Smooth muscle cell (in vitro differentiated cells): Measurements from ENCODE around the gene LRRC46. TPM values are rescaled to one million over a fixed set of nuclear protein-coding genes. Genes with fewer than 3 reads are reported as not detected.

ENCODE experiments used
- DNase-seq: peaks from one replicate; lab custom pipeline; 2025; ENCODE audit not compliant: unreplicated experiment; lab: John Stamatoyannopoulos, UW
- H2AFZ ChIP-seq: fragments of 200-600 bp; sonication (generic); 2 replicates; pipeline ENCODE4 v1.6.0; 2016; ENCODE audit warnings: antibody characterized with exemption, low read depth, mild to moderate bottlenecking
- H3F3A ChIP-seq: fragments of 200-600 bp; sonication (generic); 2 replicates; pipeline ENCODE4 v1.6.0; 2017; ENCODE audit warnings: antibody characterized with exemption, low read depth
- H3K27ac ChIP-seq: fragments of 200-600 bp; sonication (generic); 2 replicates; pipeline ENCODE4 v1.5.1; 2016; ENCODE audit warnings: low read depth, mild to moderate bottlenecking
- H3K27me3 ChIP-seq: fragments of 200-600 bp; sonication (generic); 2 replicates; pipeline ENCODE4 v1.6.1; 2016; ENCODE audit warnings: low read depth, mild to moderate bottlenecking
- H3K36me3 ChIP-seq: fragments of 200-600 bp; sonication (generic); 2 replicates; pipeline ENCODE4 v1.5.1; 2016; ENCODE audit warnings: low read depth
- H3K4me1 ChIP-seq: fragments of 200-600 bp; sonication (generic); 2 replicates; pipeline ENCODE4 v1.5.1; 2016; ENCODE audit warnings: low read depth
- H3K4me2 ChIP-seq: fragments of 200-600 bp; sonication (generic); 2 replicates; pipeline ENCODE4 v1.6.0; 2016; ENCODE audit warnings: mild to moderate bottlenecking
- H3K4me3 ChIP-seq: fragments of 200-600 bp; sonication (generic); 2 replicates; pipeline ENCODE4 v1.5.1; 2016; ENCODE audit warnings: mild to moderate bottlenecking
- H3K79me2 ChIP-seq: fragments of 200-600 bp; sonication (generic); 2 replicates; pipeline ENCODE4 v1.6.0; 2016; ENCODE audit warnings: low read depth, mild to moderate bottlenecking
- H3K9ac ChIP-seq: fragments of 200-600 bp; sonication (generic); 2 replicates; pipeline ENCODE4 v1.6.0; 2016; ENCODE audit warnings: low read depth
- H3K9me3 ChIP-seq: fragments of 200-600 bp; sonication (generic); replicated peaks from 2 replicates; pipeline ENCODE4 v1.5.1; 2016; ENCODE audit warnings: low read depth
- H4K20me1 ChIP-seq: fragments of 200-600 bp; sonication (generic); 2 replicates; pipeline ENCODE4 v1.6.0; 2016; ENCODE audit warnings: low read depth
- WGBS: methylation state at CpG from one replicate; pipeline ENCODE4 v1.1.7; 2016; ENCODE audit warnings: low lambda C conversion rate; 5-methylcytosine and 5-hydroxymethylcytosine counted together
- polyA plus RNA-seq: library from polyadenylated mRNA; unstranded; fragments of >200 nt; fragmentation: Nextera tagmentation; extraction: Ambion mirVana; gene quantifications from 2 replicates; pipeline ENCODE4 v1.2.1, GENCODE V29; 2016
- total RNA-seq: library from RNA; depleted of rRNA; stranded (reverse); fragments of >200 nt; gene quantifications from 2 replicates; pipeline ENCODE4 v1.2.3, GENCODE V29; 2014
- TF ChIP-seq, protein P1 (sequence below): fragments of 200-600 bp; sonication (generic); IDR thresholded peaks from 2 replicates; pipeline ENCODE4 v1.5.1; 2017; ENCODE audit warnings: borderline replicate concordance, mild to moderate bottlenecking, antibody characterized with exemption; ENCODE audit not compliant: insufficient read depth, poor library complexity, severe bottlenecking

Gene LRRC46
- total and polyA plus RNA-seq, 2 experiments from 2014 or later: 0.26 TPM; not detected in 1

DNA sequence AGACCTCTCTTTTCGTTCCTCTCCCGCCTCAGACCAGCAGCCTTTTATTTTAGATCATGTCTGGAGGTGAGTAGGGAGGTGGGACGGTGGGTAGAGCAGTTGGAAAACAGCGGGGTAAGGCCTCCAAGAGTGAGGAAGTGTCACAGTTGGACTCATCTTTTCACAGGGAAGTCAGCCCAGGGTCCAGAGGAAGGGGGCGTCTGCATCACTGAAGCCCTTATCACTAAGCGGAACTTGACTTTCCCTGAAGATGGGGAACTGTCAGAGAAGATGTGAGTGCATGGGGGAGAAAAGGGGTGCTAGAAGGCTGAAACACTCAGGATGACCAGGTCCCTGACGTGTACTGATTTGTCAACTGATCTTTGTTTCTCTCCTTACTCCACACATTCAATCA lies 461 bp downstream of the LRRC46 start:
- H2AFZ ChIP-seq: no peak overlapping the region
- peak overlapping the region; percentile 9 for H3K9ac ChIP-seq

DNA sequence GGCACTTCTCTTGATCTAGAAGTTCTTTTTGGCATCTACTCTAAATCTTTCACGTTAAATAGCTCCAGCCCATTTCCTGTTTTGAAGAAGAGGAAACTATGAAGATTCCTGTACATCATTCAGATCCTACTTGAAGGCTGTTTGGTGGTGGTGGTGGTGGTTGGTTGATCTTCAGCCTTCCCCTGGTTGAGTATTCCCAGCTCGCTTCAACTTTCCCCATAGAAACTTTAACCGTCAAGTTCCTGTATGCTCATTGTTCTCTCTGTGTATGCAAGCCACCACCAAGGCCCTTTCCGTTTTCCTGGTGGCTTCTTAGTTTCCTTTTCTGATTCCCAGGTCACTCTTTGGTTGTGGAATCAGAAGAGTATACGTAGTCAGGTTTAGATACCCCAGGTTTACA lies 3.3 kb downstream of the LRRC46 start:
- no peak overlapping the region for H3K4me2 ChIP-seq
- H3K79me2 ChIP-seq: peaks cover 16% of the 10 kb centered on the region
- H3K4me3 ChIP-seq: no peak overlapping the region
- no peak overlapping the region for H2AFZ ChIP-seq
- 90% methylated on average over 5 of the region's 5 CpGs for WGBS
- no peaks in the 10 kb centered on the region for H3K9me3 ChIP-seq
- no peaks in the 10 kb centered on the region for H3F3A ChIP-seq
- H3K27me3 ChIP-seq: no peaks in the 10 kb centered on the region
- H4K20me1 ChIP-seq: no peaks in the 10 kb centered on the region
- no peak overlapping the region for H3K27ac ChIP-seq
- no peak for DNase-seq
- H3K9ac ChIP-seq: no peak overlapping the region
- H3K36me3 ChIP-seq: no peaks in the 10 kb centered on the region
- H3K4me1 ChIP-seq: peaks cover 6% of the 10 kb centered on the region
- TF ChIP-seq, protein P1, sequence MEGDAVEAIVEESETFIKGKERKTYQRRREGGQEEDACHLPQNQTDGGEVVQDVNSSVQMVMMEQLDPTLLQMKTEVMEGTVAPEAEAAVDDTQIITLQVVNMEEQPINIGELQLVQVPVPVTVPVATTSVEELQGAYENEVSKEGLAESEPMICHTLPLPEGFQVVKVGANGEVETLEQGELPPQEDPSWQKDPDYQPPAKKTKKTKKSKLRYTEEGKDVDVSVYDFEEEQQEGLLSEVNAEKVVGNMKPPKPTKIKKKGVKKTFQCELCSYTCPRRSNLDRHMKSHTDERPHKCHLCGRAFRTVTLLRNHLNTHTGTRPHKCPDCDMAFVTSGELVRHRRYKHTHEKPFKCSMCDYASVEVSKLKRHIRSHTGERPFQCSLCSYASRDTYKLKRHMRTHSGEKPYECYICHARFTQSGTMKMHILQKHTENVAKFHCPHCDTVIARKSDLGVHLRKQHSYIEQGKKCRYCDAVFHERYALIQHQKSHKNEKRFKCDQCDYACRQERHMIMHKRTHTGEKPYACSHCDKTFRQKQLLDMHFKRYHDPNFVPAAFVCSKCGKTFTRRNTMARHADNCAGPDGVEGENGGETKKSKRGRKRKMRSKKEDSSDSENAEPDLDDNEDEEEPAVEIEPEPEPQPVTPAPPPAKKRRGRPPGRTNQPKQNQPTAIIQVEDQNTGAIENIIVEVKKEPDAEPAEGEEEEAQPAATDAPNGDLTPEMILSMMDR: no peak

More for the DNA sequence above, 461 bp downstream of the LRRC46 start:
- H3K4me1 ChIP-seq: peaks cover 5% of the 10 kb centered on the region
- DNase-seq: no peak
- peak overlapping the region; percentile 88 for H3K4me2 ChIP-seq
- TF ChIP-seq, protein P1: no peak
- H3K4me3 ChIP-seq: peak overlapping the region; percentile 74
- no peaks in the 10 kb centered on the region for H3K36me3 ChIP-seq
- H4K20me1 ChIP-seq: no peaks in the 10 kb centered on the region
- no peaks in the 10 kb centered on the region for H3K9me3 ChIP-seq
- 23% methylated on average over 7 of the region's 7 CpGs for WGBS
- H3K79me2 ChIP-seq: peaks cover 25% of the 10 kb centered on the region
- H3K27me3 ChIP-seq: no peaks in the 10 kb centered on the region
- no peaks in the 10 kb centered on the region for H3F3A ChIP-seq
- H3K27ac ChIP-seq: peak overlapping the region; percentile 20

DNA sequence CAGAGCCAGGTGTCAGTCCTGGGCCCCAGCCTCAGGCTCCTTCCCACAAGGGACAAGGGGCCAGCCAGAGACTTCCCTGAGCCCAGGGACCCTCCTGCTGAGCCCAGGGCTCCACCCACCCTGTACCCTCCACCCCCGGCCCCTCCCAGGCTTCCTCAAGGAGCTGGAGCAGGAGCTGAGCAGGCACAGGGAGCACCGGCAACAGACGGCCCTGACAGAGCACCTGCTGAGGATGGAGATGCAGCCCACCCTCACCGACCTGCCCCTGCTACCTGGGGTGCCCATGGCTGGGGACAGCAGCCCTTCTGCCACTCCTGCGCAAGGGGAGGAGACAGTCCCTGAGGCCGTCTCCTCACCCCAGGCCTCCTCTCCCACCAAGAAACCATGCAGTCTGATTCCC lies 5.1 kb downstream of the LRRC46 start:
- peaks cover 7% of the 10 kb centered on the region for H3K4me1 ChIP-seq
- H3K27ac ChIP-seq: no peak overlapping the region
- peaks cover 9% of the 10 kb centered on the region for H3K79me2 ChIP-seq
- H3K9ac ChIP-seq: no peak overlapping the region
- no peaks in the 10 kb centered on the region for H3K36me3 ChIP-seq
- no peak overlapping the region for H3K4me2 ChIP-seq
- H4K20me1 ChIP-seq: no peaks in the 10 kb centered on the region
- WGBS: 94% methylated on average over 3 of the region's 6 CpGs
- H3K4me3 ChIP-seq: no peak overlapping the region
- H3K9me3 ChIP-seq: no peaks in the 10 kb centered on the region
- DNase-seq: no peak
- H3F3A ChIP-seq: no peaks in the 10 kb centered on the region
- H2AFZ ChIP-seq: no peak overlapping the region
- H3K27me3 ChIP-seq: no peaks in the 10 kb centered on the region
- TF ChIP-seq, protein P1: no peak

DNA sequence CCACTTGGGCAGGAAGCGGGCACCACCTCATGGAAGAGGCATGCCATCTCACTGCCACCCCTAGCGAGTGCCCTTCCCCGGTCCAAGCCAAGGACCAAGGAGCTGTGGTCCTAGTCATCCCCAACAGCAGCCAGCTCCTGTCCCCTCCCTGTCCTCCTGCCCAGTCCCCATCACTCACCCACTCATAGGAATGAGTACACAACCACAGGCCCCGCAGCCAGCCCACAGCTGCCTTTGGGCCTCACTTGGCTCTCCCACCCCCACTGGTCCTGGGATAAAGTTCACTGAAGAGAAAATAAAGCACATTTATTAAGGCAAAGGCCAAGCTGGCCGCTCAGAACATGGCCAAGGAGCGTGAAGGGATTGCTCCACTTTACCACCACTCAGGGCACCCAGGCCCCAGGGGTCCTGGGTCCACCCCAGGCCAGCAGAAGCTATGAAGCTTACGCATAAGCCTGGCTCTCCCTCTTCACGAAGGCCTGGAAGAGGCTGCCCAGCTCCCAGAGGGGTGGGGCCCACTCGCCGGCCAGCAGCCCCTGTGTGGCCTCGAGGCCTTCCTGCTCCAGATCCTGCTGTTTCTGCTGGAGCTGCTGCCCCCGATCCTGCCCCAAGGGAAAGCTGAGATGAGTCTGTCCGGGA lies 6.0 kb downstream of the LRRC46 start:
- Histone ChIP-seq H3K9me3 (no peaks in the 10 kb centered on the region), H3K4me3 (no peak overlapping the region), H3K4me1 (peaks cover 7% of the 10 kb centered on the region), H3K36me3 (no peaks in the 10 kb centered on the region), H3K27ac (no peak overlapping the region), H2AFZ (no peak overlapping the region), H4K20me1 (no peaks in the 10 kb centered on the region), H3F3A (peaks cover 4% of the 10 kb centered on the region), H3K4me2 (no peak overlapping the region), H3K27me3 (no peaks in the 10 kb centered on the region), H3K79me2 (peaks cover 9% of the 10 kb centered on the region), H3K9ac (no peak overlapping the region)
- no peak for DNase-seq
- TF ChIP-seq, protein P1: no peak
- WGBS: 74% methylated on average over 13 of the region's 13 CpGs
